ENCODE measurements around the gene CLK3.

DNA sequence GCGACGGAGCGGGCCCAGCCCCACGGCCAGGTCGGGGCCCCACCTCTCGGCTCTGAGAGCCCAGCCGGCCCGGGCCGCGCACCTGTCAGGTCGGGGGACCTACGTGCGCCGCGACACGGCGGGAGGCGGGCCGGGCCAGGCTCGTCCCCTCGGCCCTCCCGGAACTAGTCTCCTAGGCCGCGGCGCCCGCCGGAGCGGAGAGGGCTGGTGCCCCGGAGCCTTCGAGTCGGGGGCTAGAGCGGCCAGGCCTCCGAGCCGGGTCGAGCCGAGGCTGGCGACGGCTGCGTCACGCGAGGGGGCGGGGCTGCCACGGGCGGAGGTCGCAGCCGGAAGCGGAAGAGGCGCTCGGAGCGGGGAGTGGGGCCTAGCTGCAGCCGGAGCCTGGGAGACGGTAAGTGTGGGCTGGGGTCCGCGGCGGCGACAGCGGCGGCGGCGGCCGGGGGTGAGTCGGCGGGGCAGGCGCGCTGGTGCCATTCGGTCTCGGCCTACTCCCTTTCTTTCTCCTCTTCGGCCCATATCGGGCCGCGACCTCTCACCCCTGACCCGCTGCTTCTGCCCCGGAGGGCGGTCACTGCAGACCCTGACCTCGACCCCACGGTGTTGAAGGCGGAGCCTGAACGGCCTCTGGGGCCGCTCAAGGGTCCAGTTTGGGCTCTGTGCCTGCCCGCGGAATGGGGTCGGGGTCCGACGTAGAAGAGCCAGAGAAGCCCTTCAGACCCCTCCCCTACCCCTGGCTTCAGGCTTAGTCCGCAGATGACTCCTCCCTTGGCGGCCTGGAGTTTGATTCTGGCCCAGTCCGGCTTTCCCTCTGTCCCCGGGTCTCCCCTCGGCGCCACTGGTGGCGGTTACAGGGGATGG is at the start of gene CLK3:
- TF ChIP-seq, protein P1, sequence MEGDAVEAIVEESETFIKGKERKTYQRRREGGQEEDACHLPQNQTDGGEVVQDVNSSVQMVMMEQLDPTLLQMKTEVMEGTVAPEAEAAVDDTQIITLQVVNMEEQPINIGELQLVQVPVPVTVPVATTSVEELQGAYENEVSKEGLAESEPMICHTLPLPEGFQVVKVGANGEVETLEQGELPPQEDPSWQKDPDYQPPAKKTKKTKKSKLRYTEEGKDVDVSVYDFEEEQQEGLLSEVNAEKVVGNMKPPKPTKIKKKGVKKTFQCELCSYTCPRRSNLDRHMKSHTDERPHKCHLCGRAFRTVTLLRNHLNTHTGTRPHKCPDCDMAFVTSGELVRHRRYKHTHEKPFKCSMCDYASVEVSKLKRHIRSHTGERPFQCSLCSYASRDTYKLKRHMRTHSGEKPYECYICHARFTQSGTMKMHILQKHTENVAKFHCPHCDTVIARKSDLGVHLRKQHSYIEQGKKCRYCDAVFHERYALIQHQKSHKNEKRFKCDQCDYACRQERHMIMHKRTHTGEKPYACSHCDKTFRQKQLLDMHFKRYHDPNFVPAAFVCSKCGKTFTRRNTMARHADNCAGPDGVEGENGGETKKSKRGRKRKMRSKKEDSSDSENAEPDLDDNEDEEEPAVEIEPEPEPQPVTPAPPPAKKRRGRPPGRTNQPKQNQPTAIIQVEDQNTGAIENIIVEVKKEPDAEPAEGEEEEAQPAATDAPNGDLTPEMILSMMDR (IDR thresholded peaks at IDR 0.05; ENCODE audit: insufficient read depth, low read length, poor library complexity, severe bottlenecking): no peak
- TF ChIP-seq EZH2phosphoT487 (conservative IDR thresholded peaks at IDR 0.05; ENCODE audit: low read length): no peak
